ENCODE measurements around the gene C8B.
A peak's percentile ranks its signal among the peaks of the same experiment; 100 is the strongest.

Gene C8B

GRCh38 chr1:56908619-56909221 lies 57.1 kb downstream of the C8B start:
- peak overlapping the region; percentile 71 for H3K4me2 ChIP-seq
- no peak for TF ChIP-seq Cebpa-rat (IDR thresholded peaks at IDR 0.05)
- H4K20me1 ChIP-seq: no peaks in the 10 kb centered on the region
- H3K36me3 ChIP-seq: no peaks in the 10 kb centered on the region
- H3K4me3 ChIP-seq: no peak overlapping the region
- peaks cover 29% of the 10 kb centered on the region for H3K4me1 ChIP-seq
- no peaks in the 10 kb centered on the region for H3K9me3 ChIP-seq
- no peaks in the 10 kb centered on the region for H3K27me3 ChIP-seq
- H3K9ac ChIP-seq: 0 out of 2 replicates have a peak overlapping the region, but pooled peaks have one; percentile 3
- peak overlapping the region; percentile 41; the same call in 1 of the 2 replicates for H3K27ac ChIP-seq

GRCh38 chr1:56905667-56906066 lies 60.1 kb downstream of the C8B start:
- Histone ChIP-seq H3K4me3 (no peak overlapping the region), H3K9ac (no peak overlapping the region), H3K9me3 (no peaks in the 10 kb centered on the region), H3K4me1 (peaks cover 27% of the 10 kb centered on the region), H3K36me3 (no peaks in the 10 kb centered on the region), H3K27ac (no peak overlapping the region), H3K4me2 (no peak overlapping the region), H4K20me1 (no peaks in the 10 kb centered on the region), H3K27me3 (no peaks in the 10 kb centered on the region)
- no peak for TF ChIP-seq Cebpa-rat (IDR thresholded peaks at IDR 0.05)

GRCh38 chr1:56904663-56905397 lies 61.0 kb downstream of the C8B start:
- H4K20me1 ChIP-seq: no peaks in the 10 kb centered on the region
- H3K36me3 ChIP-seq: no peaks in the 10 kb centered on the region
- H3K27ac ChIP-seq: no peak overlapping the region
- H3K27me3 ChIP-seq: no peaks in the 10 kb centered on the region
- no peak overlapping the region for H3K4me2 ChIP-seq
- no peak for TF ChIP-seq Cebpa-rat (IDR thresholded peaks at IDR 0.05)
- peaks cover 19% of the 10 kb centered on the region for H3K4me1 ChIP-seq
- no peaks in the 10 kb centered on the region for H3K9me3 ChIP-seq
- no peak overlapping the region for H3K9ac ChIP-seq
- H3K4me3 ChIP-seq: no peak overlapping the region

GRCh38 chr1:56903778-56904177 lies 62.0 kb downstream of the C8B start:
- Histone ChIP-seq H3K27ac (no peak overlapping the region), H3K36me3 (no peaks in the 10 kb centered on the region), H3K4me1 (peaks cover 8% of the 10 kb centered on the region), H3K9ac (no peak overlapping the region), H4K20me1 (no peaks in the 10 kb centered on the region), H3K27me3 (no peaks in the 10 kb centered on the region), H3K4me2 (no peak overlapping the region), H3K9me3 (no peaks in the 10 kb centered on the region), H3K4me3 (no peak overlapping the region)
- no peak for TF ChIP-seq Cebpa-rat (IDR thresholded peaks at IDR 0.05)

- Histone ChIP-seq H3K9ac (no peak overlapping the region), H3K9me3 (no peaks in the 10 kb centered on the region), H3K27ac (no peak overlapping the region), H4K20me1 (no peaks in the 10 kb centered on the region), H3K27me3 (no peaks in the 10 kb centered on the region), H3K4me2 (no peak overlapping the region), H3K4me3 (no peak overlapping the region), H3K36me3 (no peaks in the 10 kb centered on the region), H3K4me1 (no peaks in the 10 kb centered on the region)
- TF ChIP-seq Cebpa-rat (IDR thresholded peaks at IDR 0.05): no peak
Observed at GRCh38 chr1:56901716-56902115, 64.1 kb downstream of the C8B start.

GRCh38 chr1:56898879-56899278 lies 66.9 kb downstream of the C8B start:
- Histone ChIP-seq H3K4me2 (no peak overlapping the region), H3K4me1 (no peaks in the 10 kb centered on the region), H3K4me3 (no peak overlapping the region), H3K36me3 (no peaks in the 10 kb centered on the region), H3K9me3 (no peaks in the 10 kb centered on the region), H3K27me3 (no peaks in the 10 kb centered on the region), H3K9ac (no peak overlapping the region), H4K20me1 (no peaks in the 10 kb centered on the region), H3K27ac (no peak overlapping the region)
- TF ChIP-seq Cebpa-rat (IDR thresholded peaks at IDR 0.05): no peak

GRCh38 chr1:56898005-56898373 lies 67.8 kb downstream of the C8B start:
- Histone ChIP-seq H3K4me1 (no peaks in the 10 kb centered on the region), H3K27me3 (no peaks in the 10 kb centered on the region), H3K4me2 (no peak overlapping the region), H3K27ac (no peak overlapping the region), H3K9ac (no peak overlapping the region), H4K20me1 (no peaks in the 10 kb centered on the region), H3K4me3 (no peak overlapping the region), H3K36me3 (no peaks in the 10 kb centered on the region), H3K9me3 (no peaks in the 10 kb centered on the region)
- no peak for TF ChIP-seq Cebpa-rat (IDR thresholded peaks at IDR 0.05)

GRCh38 chr1:56897150-56898004 lies 68.4 kb downstream of the C8B start:
- Histone ChIP-seq H3K4me2 (no peak overlapping the region), H3K27me3 (no peaks in the 10 kb centered on the region), H3K9ac (no peak overlapping the region), H3K9me3 (no peaks in the 10 kb centered on the region), H3K4me3 (no peak overlapping the region), H3K27ac (no peak overlapping the region), H4K20me1 (no peaks in the 10 kb centered on the region), H3K36me3 (no peaks in the 10 kb centered on the region), H3K4me1 (no peaks in the 10 kb centered on the region)
- no peak for TF ChIP-seq Cebpa-rat (IDR thresholded peaks at IDR 0.05)

- Histone ChIP-seq H3K9ac (no peak overlapping the region), H3K4me2 (no peak overlapping the region), H3K4me3 (no peak overlapping the region), H3K27ac (no peak overlapping the region), H3K27me3 (no peaks in the 10 kb centered on the region), H3K9me3 (no peaks in the 10 kb centered on the region), H4K20me1 (no peaks in the 10 kb centered on the region), H3K4me1 (no peaks in the 10 kb centered on the region), H3K36me3 (no peaks in the 10 kb centered on the region)
- no peak for TF ChIP-seq Cebpa-rat (IDR thresholded peaks at IDR 0.05)
Observed at GRCh38 chr1:56894014-56894413, 71.8 kb downstream of the C8B start.

GRCh38 chr1:56890229-56890628 lies 75.6 kb downstream of the C8B start:
- Histone ChIP-seq H4K20me1 (no peaks in the 10 kb centered on the region), H3K4me1 (no peaks in the 10 kb centered on the region), H3K4me2 (no peak overlapping the region), H3K27ac (no peak overlapping the region), H3K4me3 (no peak overlapping the region), H3K9me3 (no peaks in the 10 kb centered on the region), H3K36me3 (no peaks in the 10 kb centered on the region), H3K27me3 (no peaks in the 10 kb centered on the region), H3K9ac (no peak overlapping the region)
- no peak for TF ChIP-seq Cebpa-rat (IDR thresholded peaks at IDR 0.05)

Measured in BLaER1 (cell line).